Measurements from ENCODE around the gene NKAIN4.

DNA sequence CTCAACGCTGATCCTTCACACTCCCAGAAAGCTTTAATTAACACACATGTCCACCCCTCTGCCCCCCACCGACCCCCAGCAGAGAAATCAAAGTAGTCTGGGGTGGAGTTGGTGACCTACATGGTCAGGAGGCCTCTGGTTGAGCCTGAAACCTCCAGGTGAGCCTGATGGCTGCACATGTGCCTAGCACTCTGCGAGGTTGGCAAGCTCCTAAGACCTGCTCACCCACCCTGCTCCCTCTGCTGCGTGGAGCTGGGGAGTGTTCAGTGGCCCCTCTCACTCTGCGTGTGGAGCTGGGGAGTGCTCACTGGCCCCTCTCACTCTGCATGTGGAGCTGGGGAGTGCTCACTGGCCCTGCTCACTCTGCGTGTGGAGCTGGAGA, 30.4 kb downstream of the NKAIN4 start:
- TF ChIP-seq YY1 (IDR thresholded peaks at IDR 0.05; ENCODE audit: insufficient read depth, insufficient read length) (no peak), SUZ12 (IDR thresholded peaks at IDR 0.05; ENCODE audit: extremely low read depth, insufficient read depth, insufficient read length) (no peak), ZNF274 (IDR thresholded peaks at IDR 0.05; ENCODE audit: low read depth, low read length) (no peak)

All from NT2/D1 (cell line).